ENCODE data around the gene YAP1. TPM values are rescaled to one million over a fixed set of nuclear protein-coding genes. Genes with fewer than 3 reads are reported as not detected.

Gene YAP1
- total RNA-seq, 1 donor from 2014 or later, result 129 TPM

DNA sequence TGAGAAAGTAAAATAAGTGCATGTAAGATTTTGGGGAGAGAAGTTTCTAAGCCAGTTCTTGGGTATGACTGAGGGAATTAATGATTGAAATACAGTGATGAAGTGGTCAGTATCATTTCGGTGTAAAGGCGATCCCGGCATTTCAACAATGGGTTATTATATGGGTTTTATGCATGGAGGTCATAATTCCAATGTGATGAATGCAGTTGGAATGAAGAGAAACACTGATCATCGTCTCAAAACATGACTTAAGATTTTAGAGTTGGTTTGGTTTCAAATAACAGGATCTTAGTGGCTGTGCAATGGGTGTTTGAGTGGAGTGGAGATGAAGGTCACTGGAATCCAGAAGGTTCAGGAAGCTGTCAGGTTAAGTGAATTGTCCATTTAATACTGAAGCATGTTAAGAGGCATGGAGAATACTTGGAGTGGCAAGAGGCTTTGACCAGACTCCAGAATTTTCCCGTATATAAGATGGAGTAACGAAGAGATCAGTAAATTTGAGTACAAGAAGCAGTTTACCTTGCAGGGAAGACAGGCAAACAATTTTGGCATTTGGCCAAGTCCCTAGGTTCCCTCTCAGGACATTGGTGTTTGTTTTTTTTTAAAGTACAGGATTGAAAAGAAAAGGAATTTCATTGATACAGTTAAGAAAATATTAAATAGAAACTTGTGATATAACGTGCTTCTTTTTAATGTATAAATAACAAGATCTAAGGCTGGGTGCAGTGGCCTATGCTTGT, 110.7 kb downstream of the YAP1 start:
- peak; percentile 82 for DNase-seq (ENCODE audit: low read depth)
- no peak overlapping the region for H3K4me3 Mint-ChIP-seq (ENCODE audit: unreplicated experiment)
- peak overlapping the region; percentile 70 for H3K4me2 ChIP-seq (ENCODE audit: low read length)

DNA sequence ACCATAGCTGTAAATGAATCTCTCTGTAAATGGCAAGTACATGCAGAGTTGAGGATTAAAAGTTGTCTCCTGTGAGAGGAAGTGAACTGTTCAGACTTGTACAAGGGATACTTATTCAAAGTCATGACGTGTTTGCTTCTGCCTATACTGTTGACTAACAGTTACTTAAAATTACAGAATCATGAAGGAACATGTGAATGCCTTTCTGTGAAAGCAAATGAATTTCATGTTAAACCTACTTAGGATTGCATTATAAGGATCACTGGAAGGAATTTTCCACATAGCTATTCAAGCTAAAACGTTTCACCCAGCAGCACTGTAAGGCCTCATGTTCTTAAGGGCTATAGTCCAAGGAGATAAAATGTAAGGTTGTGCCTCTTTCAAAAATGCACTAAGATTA, 113.6 kb downstream of the YAP1 start:
- no peak overlapping the region for H3K9ac ChIP-seq (ENCODE audit: low read length)
- no peaks in the 10 kb centered on the region for H3K27me3 ChIP-seq (ENCODE audit: insufficient read depth, low read length)
- H2AFZ ChIP-seq (ENCODE audit: low read depth, low read length), result no peak overlapping the region
- H3K4me3 ChIP-seq (ENCODE audit: insufficient read depth, low read depth, low read length), result no peak overlapping the region
- no peak overlapping the region for H3K27ac Mint-ChIP-seq (ENCODE audit: unreplicated experiment)
- no peaks in the 10 kb centered on the region for H3K9me3 Mint-ChIP-seq (ENCODE audit: unreplicated experiment)
- peaks cover 39% of the 10 kb centered on the region for H3K4me1 ChIP-seq (ENCODE audit: insufficient read depth, low read length)
- H3K4me3 Mint-ChIP-seq (ENCODE audit: unreplicated experiment), result no peak overlapping the region
- H3K9me3 ChIP-seq (ENCODE audit: insufficient read depth, low read depth, low read length), result no peaks in the 10 kb centered on the region
- H4K20me1 ChIP-seq (ENCODE audit: insufficient read depth, low read length), result no peaks in the 10 kb centered on the region
- no peak for FAIRE-seq
- H3K27me3 Mint-ChIP-seq (ENCODE audit: low read depth, unreplicated experiment), result no peaks in the 10 kb centered on the region
- peaks cover 15% of the 10 kb centered on the region for H3K36me3 ChIP-seq (ENCODE audit: insufficient read depth, low read length)
- no peak for DNase-seq (ENCODE audit: low read depth)
- no peak overlapping the region for H3K4me2 ChIP-seq (ENCODE audit: low read length)
- peaks cover 41% of the 10 kb centered on the region for H3K4me1 Mint-ChIP-seq (ENCODE audit: low read depth, unreplicated experiment)
- peaks cover 4% of the 10 kb centered on the region for H3K36me3 Mint-ChIP-seq (ENCODE audit: low read depth, unreplicated experiment)
- peaks cover 27% of the 10 kb centered on the region for H3K79me2 ChIP-seq (ENCODE audit: insufficient read depth, low read length)
- no peak overlapping the region for H3K27ac ChIP-seq (ENCODE audit: low read depth, low read length)
- TF ChIP-seq EZH2 (IDR thresholded peaks at IDR 0.05; ENCODE audit: insufficient read depth, low read length), result no peak
- TF ChIP-seq, protein P1, sequence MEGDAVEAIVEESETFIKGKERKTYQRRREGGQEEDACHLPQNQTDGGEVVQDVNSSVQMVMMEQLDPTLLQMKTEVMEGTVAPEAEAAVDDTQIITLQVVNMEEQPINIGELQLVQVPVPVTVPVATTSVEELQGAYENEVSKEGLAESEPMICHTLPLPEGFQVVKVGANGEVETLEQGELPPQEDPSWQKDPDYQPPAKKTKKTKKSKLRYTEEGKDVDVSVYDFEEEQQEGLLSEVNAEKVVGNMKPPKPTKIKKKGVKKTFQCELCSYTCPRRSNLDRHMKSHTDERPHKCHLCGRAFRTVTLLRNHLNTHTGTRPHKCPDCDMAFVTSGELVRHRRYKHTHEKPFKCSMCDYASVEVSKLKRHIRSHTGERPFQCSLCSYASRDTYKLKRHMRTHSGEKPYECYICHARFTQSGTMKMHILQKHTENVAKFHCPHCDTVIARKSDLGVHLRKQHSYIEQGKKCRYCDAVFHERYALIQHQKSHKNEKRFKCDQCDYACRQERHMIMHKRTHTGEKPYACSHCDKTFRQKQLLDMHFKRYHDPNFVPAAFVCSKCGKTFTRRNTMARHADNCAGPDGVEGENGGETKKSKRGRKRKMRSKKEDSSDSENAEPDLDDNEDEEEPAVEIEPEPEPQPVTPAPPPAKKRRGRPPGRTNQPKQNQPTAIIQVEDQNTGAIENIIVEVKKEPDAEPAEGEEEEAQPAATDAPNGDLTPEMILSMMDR (IDR thresholded peaks at IDR 0.05; ENCODE audit: insufficient read depth, low read depth, low read length), result no peak

More for the DNA sequence above, 110.7 kb downstream of the YAP1 start:
- H3K79me2 ChIP-seq (ENCODE audit: insufficient read depth, low read length), result peaks cover 19% of the 10 kb centered on the region
- TF ChIP-seq, protein P1 (IDR thresholded peaks at IDR 0.05; ENCODE audit: insufficient read depth, low read depth, low read length), result no peak
- Mint-ChIP-seq H3K27ac (ENCODE audit: unreplicated experiment) (peak overlapping the region; percentile 15), H3K36me3 (ENCODE audit: low read depth, unreplicated experiment) (peaks cover 5% of the 10 kb centered on the region), H3K9me3 (ENCODE audit: unreplicated experiment) (no peaks in the 10 kb centered on the region), H3K4me1 (ENCODE audit: low read depth, unreplicated experiment) (peaks cover 26% of the 10 kb centered on the region), H3K27me3 (ENCODE audit: low read depth, unreplicated experiment) (no peaks in the 10 kb centered on the region)
- H3K27me3 ChIP-seq (ENCODE audit: insufficient read depth, low read length), result no peaks in the 10 kb centered on the region
- H2AFZ ChIP-seq (ENCODE audit: low read depth, low read length), result no peak overlapping the region
- H4K20me1 ChIP-seq (ENCODE audit: insufficient read depth, low read length), result no peaks in the 10 kb centered on the region
- H3K36me3 ChIP-seq (ENCODE audit: insufficient read depth, low read length), result peaks cover 17% of the 10 kb centered on the region
- peak overlapping the region; percentile 13 for H3K9ac ChIP-seq (ENCODE audit: low read length)
- FAIRE-seq, result peak; percentile 56
- no peaks in the 10 kb centered on the region for H3K9me3 ChIP-seq (ENCODE audit: insufficient read depth, low read depth, low read length)
- H3K4me3 ChIP-seq (ENCODE audit: insufficient read depth, low read depth, low read length), result no peak overlapping the region
- H3K27ac ChIP-seq (ENCODE audit: low read depth, low read length), result peak overlapping the region; percentile 62
- peaks cover 24% of the 10 kb centered on the region for H3K4me1 ChIP-seq (ENCODE audit: insufficient read depth, low read length)
